ENCODE measurements around the gene DNAJB8.

DNAJB8 gene

DNA sequence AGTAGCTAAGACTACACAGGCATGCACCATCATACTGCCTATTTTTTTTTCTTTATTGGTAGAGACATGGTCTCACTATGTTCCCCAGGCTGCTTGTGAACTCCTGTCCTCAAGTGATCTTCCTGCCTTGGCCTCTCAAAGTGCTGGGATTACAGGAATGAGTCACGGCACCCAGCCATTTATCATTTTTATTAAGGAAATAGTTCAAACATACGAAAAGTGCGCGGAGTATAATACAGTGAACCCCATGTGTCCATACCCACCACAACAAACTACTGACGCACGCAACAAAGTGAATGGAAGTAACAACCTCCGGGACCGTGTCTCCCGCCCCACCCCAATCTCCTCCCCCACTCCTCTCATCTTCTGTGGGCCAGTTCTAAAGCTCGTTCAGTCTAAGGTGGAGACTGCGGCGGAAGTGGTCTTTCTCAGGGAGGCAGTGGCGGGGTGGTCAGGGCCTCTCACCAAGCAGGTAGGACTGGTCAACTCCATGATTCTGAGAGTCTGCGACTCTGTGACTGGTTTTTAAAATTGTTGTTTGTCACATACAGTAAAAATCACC lies 42.1 kb downstream of the DNAJB8 start:
- DNase-seq, result no peak

DNA sequence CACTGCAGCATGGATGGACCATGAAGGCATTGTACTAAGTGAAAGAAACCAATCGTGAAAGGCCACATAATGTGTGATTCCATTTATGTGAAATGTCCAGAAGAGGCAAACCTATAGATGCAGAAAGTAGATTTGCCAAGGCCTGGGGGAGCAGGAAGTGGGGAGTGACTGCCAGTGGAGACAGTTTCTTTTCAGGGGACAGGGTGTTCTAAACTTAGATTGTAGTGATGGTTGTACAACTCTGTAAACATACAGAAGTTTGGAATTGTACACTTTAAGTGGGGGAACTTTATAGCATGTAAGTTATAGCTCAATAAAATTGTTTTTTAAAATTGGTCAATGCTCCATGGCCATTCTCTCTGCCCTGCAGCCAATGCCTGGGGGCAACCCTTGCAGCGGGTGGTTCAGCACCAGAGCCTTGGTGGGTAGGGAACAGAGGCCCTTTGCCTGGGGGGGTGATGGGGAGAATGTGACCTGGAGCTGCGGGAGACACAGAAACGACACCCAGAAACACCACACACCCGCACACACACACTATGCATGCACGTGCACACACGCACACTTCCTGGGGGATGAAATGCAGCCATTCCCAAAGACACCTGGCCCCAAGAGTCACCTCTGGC lies 43.1 kb downstream of the DNAJB8 start:
- DNase-seq, result no peak

DNA sequence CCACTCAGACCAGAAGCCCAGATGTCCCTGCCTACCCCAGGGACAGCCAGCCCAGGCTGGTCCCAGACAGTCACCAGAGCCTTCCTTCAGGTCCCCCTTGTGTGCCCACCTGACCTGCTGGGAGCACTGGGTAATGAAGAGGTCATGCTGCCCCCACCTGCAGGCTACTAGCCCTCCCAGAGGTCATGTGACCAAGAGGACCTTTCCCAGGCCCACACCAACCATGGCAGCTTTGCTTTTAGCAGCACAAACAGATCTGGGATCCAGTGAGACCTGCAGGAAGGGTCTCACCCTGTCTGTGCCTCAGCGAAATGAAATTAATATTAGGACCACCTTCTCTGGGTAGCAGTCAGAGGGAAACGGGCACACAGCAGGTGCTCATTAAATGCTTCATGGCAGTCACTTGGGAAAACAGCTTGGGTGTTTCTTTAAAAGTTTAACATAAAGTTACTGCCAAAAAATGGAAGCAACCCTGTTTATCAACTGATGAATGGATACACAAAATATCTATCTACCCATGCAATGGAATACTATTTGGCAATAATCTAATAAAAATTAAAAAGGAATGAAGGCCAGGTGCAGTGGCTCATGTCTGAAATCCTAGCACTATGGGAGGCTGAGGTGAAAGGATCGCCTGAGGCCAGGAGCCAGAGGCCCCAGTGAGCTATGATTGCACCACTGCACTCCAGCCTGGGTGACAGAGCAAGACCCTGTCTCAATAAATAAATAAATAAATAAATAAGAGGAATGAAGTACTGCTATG lies 43.7 kb downstream of the DNAJB8 start:
- no peak for DNase-seq

DNA sequence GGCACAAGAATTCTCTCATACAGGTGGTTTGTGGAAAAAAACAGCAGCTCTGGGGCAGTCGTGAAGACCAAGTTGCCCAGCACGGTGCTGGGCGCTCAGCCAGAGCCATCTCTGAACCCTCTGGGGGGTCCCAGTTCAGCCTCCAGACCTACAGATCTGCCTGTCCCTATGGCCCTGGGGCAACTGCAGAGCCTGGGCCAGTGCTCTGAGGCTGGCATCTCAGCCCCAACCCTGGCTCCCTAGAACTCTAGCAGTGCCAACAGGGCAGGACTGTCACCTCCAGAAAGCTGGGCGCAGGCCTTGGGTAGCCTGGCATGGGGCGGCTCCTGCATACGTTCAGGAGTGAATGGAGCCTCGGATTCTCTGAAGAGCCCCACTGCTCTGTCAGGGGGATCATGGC lies 44.7 kb downstream of the DNAJB8 start:
- DNase-seq, result no peak

DNA sequence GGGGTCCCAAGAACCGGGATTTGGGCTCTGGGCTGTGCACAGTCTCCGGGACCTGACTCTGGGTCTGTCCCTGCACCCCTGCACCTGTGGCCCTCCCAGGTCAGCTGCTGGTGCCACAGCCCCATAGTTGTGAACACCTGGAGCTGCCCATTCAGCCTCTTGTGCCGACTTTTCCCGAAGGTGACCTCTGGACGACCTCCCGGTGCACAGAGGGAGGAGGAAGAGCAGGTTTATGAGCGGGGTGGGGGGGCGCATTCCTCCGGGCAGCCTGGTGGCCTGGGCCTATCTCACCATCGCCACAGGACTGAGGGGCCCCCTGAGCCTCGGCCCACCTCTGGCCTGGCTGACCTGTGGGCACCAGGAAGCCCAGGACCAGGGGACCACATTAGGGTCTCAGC lies 45.3 kb downstream of the DNAJB8 start:
- DNase-seq, result no peak

DNA sequence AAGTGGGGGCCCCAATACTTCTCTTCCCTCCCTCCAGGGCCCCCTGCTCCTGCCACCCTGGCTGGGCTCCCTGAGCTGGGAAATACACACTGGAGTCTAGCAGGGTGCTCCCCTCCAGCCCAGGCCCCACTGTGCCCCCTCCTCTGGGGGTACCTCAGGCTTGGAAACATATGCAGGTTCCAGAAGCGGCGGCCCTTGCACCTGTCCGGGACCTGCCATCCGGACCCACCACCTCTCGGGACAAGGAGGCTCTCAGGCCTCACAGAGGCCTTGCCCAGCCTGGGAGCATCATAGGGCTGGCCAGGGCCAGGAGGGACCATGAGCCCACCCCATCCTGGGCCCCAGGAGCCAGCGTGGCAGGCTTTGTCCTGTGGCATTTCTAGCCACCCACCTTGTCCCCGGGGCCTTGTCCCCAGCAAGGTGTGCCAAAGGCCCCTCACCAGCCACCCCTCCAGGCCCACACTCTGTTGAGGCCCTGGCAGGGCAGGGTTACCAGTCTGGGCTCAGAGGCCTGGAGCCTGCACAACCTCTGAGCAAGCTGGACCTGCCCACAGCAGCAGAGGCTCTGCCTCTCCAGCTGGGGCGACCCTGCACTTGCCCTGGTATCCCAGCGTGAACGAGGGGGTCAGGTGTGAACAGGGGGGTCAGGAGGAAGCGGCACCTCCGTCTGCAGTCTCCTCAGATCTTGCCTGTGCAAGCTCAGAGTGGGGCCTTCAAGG lies 45.8 kb downstream of the DNAJB8 start:
- DNase-seq, result no peak

DNA sequence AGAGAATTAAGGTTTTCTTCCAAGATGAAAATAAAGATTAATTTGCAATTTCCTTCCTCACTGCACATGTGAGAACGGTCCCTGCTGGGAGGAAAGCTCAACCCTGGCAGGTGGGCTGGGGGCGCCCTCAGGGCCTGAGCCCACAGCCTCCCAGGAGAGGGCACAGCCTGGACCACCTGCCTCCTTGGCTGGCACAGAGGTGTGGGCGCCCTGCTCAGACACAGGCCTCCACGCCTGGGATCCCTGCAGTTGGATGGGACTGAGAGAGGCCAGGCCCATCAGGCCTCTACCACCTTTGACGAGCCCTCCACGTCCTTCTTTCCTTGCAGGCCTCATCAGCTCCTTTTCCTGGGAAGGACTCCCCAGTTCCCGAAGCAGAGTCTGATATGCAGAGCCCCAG lies 46.4 kb downstream of the DNAJB8 start:
- DNase-seq, result no peak

DNA sequence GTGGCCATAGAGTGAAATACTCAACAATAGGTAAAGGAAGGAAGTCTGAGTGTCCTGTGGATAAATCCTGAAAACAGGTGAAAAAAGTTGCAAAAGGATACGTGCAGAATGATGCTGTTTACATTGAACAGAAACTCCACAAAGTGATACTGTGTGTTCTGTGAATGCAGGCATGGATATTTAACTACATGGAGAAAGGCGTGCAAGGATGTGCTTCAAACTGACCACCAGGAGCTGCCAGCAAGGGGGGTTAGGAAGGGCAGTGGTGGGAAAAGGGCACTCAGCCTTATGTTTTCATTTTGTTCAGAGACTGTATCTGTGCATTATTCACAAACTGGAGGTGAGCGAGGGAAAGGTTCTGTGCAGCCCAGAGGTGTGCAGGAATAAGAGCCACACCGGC lies 47.4 kb downstream of the DNAJB8 start:
- no peak for DNase-seq

DNA sequence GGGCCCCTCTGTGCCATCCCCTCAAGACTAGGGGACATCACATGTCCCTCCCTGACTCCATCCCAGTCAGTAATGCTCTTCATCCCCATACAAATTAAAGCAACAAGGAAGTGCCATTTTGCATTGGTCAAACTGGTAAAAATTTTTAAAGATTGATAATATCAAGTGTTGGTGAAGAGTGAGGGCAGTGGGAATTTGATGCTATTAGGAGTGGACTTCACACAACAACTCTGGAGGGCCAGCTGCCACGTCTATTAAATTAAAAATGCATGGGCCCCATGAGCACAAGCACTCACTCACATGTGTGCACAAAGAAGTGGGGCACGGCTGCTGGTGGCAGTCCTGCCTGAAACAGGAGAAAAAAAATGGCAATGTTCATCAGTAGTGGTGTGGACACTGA lies 47.8 kb downstream of the DNAJB8 start:
- DNase-seq, result no peak

DNA sequence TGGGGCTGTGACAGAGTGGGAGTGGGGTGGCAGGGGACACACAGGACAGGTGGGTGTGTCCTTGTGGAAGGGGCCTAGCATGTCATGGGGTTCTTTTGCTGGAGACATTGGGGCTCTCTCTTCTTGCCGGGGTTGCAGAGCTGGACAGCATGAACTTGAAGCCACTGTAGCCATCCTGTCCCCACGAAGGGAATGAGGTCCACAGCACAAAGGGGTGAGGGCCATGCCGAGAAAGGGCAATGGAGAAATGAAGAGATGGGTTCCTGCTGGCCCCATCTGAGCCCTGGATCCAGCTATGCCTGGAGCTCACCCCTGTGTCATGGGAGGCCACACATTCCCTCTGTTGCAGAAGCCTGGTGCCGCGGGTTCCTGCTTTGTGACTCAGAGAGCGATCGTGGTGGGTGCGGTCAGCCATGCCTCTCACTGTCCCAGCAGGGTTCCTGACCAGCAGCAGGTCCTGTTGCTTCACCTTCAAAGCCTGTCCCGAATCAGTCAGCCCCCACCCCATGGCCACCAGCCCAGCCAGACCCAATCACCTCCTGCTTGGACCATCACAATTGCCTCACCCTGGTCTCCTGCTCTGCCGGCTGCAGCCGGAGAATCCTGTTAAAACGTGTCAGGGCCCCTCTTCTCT lies 50.0 kb downstream of the DNAJB8 start:
- DNase-seq, result peak; percentile 47

DNA sequence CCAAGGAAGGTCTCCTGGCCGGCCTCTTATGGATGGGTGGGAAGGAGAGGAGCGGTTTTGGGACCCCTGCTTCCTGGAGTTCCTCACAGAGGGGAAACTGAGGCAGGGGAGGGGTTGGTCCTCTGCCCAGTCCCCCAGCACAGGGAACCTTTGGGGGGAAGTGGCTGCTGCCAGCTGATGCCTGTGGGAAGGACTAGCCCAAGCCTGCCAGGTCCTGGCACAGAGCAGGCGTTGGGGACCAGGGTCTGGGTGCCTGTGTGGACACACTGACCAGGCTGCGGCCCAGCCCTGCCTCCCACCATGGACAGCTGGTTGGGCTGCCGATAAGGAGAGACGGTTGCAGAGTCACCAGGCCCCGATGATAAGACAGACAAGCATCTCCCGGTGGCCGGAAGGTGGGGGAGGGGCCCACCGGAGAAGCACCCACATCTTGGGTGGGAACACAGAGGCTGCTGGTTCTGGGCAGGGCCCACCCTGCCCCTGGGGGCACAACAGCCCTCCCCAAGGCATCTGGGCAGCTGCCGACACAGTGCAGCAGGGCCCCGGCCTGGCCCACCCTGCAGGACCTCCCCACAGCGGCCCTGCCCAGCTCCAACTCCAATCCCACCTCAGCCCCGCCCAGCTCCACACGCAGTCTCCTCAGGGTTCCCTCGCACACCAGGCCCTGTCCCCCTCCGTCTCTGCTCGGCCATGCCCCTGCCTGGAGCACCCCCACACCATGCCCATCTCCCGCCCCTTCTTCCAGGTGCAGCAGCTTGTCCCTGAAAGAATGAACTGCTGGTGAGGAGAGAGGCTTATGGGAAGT lies 50.7 kb downstream of the DNAJB8 start:
- DNase-seq, result peak; percentile 30

DNA sequence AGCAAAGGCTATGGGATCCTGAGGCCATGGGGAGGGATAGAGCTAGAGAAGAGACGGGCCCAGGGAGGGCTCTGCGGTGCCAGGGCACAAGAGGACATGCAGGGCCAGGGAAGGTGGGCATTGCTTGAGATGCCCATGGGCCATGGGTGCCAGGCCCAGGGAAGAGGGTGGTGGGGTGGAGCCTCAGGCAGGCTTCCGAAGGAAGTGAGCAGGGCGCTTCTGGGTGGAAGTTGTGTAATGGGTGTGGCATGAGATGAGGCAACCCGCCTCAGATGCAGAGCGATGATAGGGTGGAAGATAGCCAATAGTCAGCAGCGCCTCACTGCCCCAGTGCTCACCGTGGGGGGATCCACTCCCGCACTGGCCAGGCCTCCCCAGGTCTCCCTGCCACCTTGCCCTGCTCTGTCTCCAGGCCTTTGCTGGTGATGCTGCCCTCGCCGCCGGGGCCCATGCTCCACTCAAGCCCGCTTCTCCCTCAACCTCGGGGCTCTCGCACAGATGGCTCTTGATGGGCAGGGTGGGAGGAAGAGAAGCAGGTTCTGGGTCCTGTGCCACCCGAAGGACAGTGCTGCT lies 51.4 kb downstream of the DNAJB8 start:
- DNase-seq, result peak; percentile 13

DNA sequence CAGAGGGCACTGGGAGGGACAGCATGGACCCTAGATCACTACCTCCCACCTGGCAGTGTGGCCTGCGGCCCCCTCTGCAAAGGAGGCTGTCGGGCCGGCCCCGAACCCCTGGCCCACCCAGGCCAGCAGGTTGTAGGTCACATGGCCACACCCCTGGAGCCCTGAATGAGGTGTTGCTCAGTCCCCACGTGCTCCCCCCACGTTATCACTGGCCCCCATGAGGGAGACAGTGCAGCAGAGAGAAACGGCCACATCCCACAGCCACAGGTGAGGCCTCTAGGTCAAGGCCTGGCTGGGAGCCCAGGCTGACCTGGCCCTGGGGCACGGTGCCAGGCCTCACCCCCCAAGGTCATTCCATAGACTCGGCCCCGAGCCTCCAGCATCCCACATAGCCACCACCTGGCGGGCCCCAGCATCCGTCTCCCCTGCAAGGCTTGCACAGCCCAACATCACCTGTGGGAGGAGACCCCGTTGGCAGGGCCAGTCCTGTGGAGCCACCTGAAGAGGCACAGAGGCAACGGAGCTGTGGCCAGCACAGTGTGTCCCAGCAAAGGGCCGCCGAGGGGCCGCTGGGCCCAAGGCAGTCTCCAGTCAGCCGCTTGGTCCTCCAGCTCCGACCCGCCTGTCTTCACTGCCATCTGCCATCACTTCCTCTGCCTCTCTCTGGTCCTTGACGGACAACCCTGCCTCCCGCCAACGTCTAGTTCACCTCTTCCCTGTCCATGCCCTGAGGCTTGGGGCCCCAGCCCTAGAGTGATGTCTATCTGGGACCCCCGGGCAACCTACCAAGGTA lies 53.1 kb downstream of the DNAJB8 start:
- DNase-seq, result no peak

DNA sequence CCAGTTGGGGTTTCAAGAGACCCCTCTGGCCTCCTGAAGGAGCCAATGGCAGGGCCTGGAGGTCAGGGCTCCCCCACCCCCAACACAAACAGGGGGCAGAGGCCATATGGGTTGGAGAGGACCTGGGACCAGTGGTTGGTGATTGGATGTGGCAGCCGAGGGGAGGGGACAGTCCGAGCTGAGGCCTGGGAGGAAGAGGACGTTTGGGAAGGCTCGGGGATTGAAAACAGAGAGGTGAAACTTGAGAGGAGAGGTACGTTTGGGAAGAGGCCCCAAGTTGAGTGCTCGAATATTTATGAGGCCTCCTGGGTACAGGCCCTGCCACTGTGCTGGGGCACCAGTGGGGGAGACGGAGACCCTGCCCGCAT lies 53.7 kb downstream of the DNAJB8 start:
- no peak for DNase-seq
